SU-DHL-6 (cell line): ENCODE results near the gene ZNF710.

Source experiments
- CTCF ChIP-seq: fragments of 200-600 bp; sonication (generic); IDR thresholded peaks from one replicate; pipeline ENCODE4 v1.5.1; 2017; ENCODE audit warnings: antibody characterized with exemption, mild to moderate bottlenecking, low read length, moderate library complexity; ENCODE audit not compliant: insufficient read depth, poor library complexity, severe bottlenecking
- EZH2phosphoT487 ChIP-seq: fragments of 200-600 bp; sonication (generic), shearing (Covaris generic); conservative IDR thresholded peaks from 2 replicates; pipeline ENCODE4 v1.6.1; 2018; ENCODE audit warnings: mild to moderate bottlenecking, antibody characterized with exemption, low read length, moderate library complexity, mixed read lengths

GRCh38 chr15:90040618-90041017, 39.5 kb downstream of the ZNF710 start:
- TF ChIP-seq CTCF (no peak), EZH2phosphoT487 (no peak)
